GM18873 (cell line): ENCODE results near the gene SEC16A.

Experiments
- ATAC-seq: cut with Tn5 transposase; IDR thresholded peaks from one replicate; pipeline ENCODE4 v1.9.1; 2021; ENCODE audit warnings: mild to moderate bottlenecking, moderate library complexity, moderate number of reproducible peaks; ENCODE audit not compliant: unreplicated experiment, low FRiP score

The SEC16A gene

GRCh38 chr9:136403915-136404800 lies 78.7 kb downstream of the SEC16A start:
- no peak for ATAC-seq

GRCh38 chr9:136403538-136403914 lies 79.3 kb downstream of the SEC16A start:
- ATAC-seq = no peak

GRCh38 chr9:136402067-136402466 lies 80.8 kb downstream of the SEC16A start:
- no peak for ATAC-seq

GRCh38 chr9:136401173-136401922 lies 81.5 kb downstream of the SEC16A start:
- ATAC-seq = no peak

GRCh38 chr9:136400038-136400834 lies 82.6 kb downstream of the SEC16A start, which contains the start of gene SNAPC4:
SNAPC4 (minus strand) TSS chr9:136400170; CDS start chr9:136398428, 1,742 bp downstream.
- ATAC-seq = no peak

- ATAC-seq = no peak
Measured at GRCh38 chr9:136399176-136400037, 83.4 kb downstream of the SEC16A start.

GRCh38 chr9:136398286-136398685 lies 84.6 kb downstream of the SEC16A start:
- ATAC-seq = no peak

GRCh38 chr9:136397643-136398042 lies 85.2 kb downstream of the SEC16A start:
- no peak for ATAC-seq

GRCh38 chr9:136396219-136396515 lies 86.7 kb downstream of the SEC16A start:
- ATAC-seq = no peak

- ATAC-seq = no peak
Measured at GRCh38 chr9:136395345-136396218, 87.3 kb downstream of the SEC16A start.

GRCh38 chr9:136395020-136395340 lies 87.9 kb downstream of the SEC16A start:
- ATAC-seq = no peak

GRCh38 chr9:136394312-136395019 lies 88.4 kb downstream of the SEC16A start:
- no peak for ATAC-seq

- no peak for ATAC-seq
Measured at GRCh38 chr9:136393531-136393930, 89.3 kb downstream of the SEC16A start.

- no peak for ATAC-seq
Measured at GRCh38 chr9:136392538-136393449, 90.0 kb downstream of the SEC16A start.

- no peak for ATAC-seq
Measured at GRCh38 chr9:136391737-136392537, 90.9 kb downstream of the SEC16A start.
